ENCODE data around the gene NTSR1.

DNA sequence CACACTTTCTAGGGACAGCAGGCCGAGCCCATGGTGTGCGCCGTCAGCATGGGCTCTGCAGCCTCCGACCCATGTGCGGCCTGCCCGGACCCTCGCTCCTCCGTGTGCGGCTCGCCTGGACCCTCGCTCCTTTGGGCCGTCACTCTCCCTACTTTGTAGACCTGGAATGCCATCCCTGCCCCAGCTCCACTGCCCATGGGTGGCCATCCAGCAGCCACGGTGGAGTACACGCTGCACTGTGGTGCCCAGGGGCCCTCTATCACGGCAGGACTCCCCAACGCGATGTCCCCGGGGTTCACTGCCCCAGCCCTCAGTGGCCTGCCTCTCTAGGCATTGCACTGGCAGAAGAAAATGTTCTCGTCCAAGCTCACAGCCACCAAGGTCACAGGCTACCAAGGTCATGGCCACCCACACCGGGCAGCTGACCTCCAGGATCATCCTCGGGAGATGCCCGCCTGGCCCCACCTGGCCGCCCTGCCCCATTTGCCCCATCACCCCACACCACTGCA, 63.5 kb downstream of the NTSR1 start:
- no peak for TF ChIP-seq FOXP2 (optimal IDR thresholded peaks at IDR 0.05; ENCODE audit: borderline replicate concordance, extremely low read depth, extremely low read length, insufficient read depth)
- no peak for TF ChIP-seq REST (IDR thresholded peaks at IDR 0.05; ENCODE audit: insufficient read depth in 1 of 2, low read depth in 2 of 2, low read length in 2 of 2)
